Activated CD4-positive, alpha-beta T cell treated with anti-CD3 and anti-CD28 coated beads for 48 hours (primary cell): ENCODE results near the gene NTM.
"Not testable (repeated sequence)": the region's sequence is repeated elsewhere in the genome, so short reads cannot be mapped to it uniquely, and the experiment has no call there.

ENCODE experiments used
- DNase-seq: peaks from one replicate; pipeline ENCODE4 v3.0.0-alpha.2; 2020

The NTM gene

GRCh38 chr11:131675121-131675888 lies 304.9 kb downstream of the NTM start:
- no peak for DNase-seq

GRCh38 chr11:131677828-131678470 lies 307.5 kb downstream of the NTM start:
- DNase-seq = no peak

- no peak for DNase-seq
Observed at GRCh38 chr11:131678658-131679340, 308.4 kb downstream of the NTM start.

GRCh38 chr11:131680448-131680847 lies 310.0 kb downstream of the NTM start:
- not testable (repeated sequence) for DNase-seq

GRCh38 chr11:131681920-131682319 lies 311.5 kb downstream of the NTM start:
- DNase-seq = no peak

GRCh38 chr11:131682373-131683015 lies 312.1 kb downstream of the NTM start:
- DNase-seq = no peak

GRCh38 chr11:131683131-131683530 lies 312.7 kb downstream of the NTM start:
- DNase-seq = no peak

GRCh38 chr11:131683666-131684065 lies 313.3 kb downstream of the NTM start:
- DNase-seq = no peak

- no peak for DNase-seq
Observed at GRCh38 chr11:131684111-131685060, 314.0 kb downstream of the NTM start.

GRCh38 chr11:131685206-131685605 lies 314.8 kb downstream of the NTM start:
- DNase-seq = no peak

- DNase-seq = no peak
Observed at GRCh38 chr11:131685906-131686305, 315.5 kb downstream of the NTM start.

- DNase-seq = no peak
Observed at GRCh38 chr11:131686836-131687235, 316.4 kb downstream of the NTM start.

- DNase-seq = no peak
Observed at GRCh38 chr11:131687291-131688047, 317.1 kb downstream of the NTM start.

- DNase-seq = peak; percentile 61
Observed at GRCh38 chr11:131688048-131688693, 317.8 kb downstream of the NTM start.

GRCh38 chr11:131689049-131689925 lies 318.9 kb downstream of the NTM start:
- DNase-seq = no peak

GRCh38 chr11:131690362-131690761 lies 319.9 kb downstream of the NTM start:
- DNase-seq = no peak

GRCh38 chr11:131690776-131691175 lies 320.4 kb downstream of the NTM start:
- no peak for DNase-seq

GRCh38 chr11:131691181-131692041 lies 321.0 kb downstream of the NTM start:
- DNase-seq = peak; percentile 64

GRCh38 chr11:131692151-131692550 lies 321.7 kb downstream of the NTM start:
- no peak for DNase-seq
